A673 (cell line): Measurements from ENCODE around the gene ZEB1. TPM values are rescaled to one million over a fixed set of nuclear protein-coding genes. Genes with fewer than 3 reads are reported as not detected.
"Not testable (repeated sequence)": the region's sequence is repeated elsewhere in the genome, so short reads cannot be mapped to it uniquely, and the experiment has no call there.

Source experiments
- BruUV-seq: library from RNA; stranded (reverse); fragments of 400-500 nt; replicated peaks from 2 replicates; lab custom pipeline; 2021; lab: Mats Ljungman, UMichigan
- CTCF ChIA-PET: fragments of 300-600 bp; sonication (Branson Sonifier 250); formaldehyde crosslinking; loops from one replicate; lab custom pipeline; 2022; ENCODE audit warnings: antibody characterized with exemption; lab: Charles Lee
- POLR2A ChIA-PET: fragments of 300-600 bp; sonication (Branson Sonifier 250); formaldehyde crosslinking; loops from one replicate; lab custom pipeline; 2022; ENCODE audit warnings: antibody characterized with exemption; ENCODE audit not compliant: low non-redundant PET; lab: Charles Lee
- DNase-seq: peaks from one replicate; pipeline ENCODE4 v3.0.0-alpha.2; 2015; ENCODE audit warnings: low spot score
- H3K27ac ChIP-seq: fragments of 200-600 bp; sonication (generic); 2 replicates; pipeline ENCODE4 v1.5.1; 2016; ENCODE audit warnings: mixed run types, low read depth, mild to moderate bottlenecking, mixed read lengths, antibody characterized with exemption, low read length; ENCODE audit not compliant: poor library complexity, severe bottlenecking
- H3K27me3 ChIP-seq: fragments of 200-600 bp; sonication (generic); replicated peaks from 2 replicates; pipeline ENCODE4 v1.6.1; 2017; ENCODE audit warnings: mixed run types, low read depth, mild to moderate bottlenecking, mixed read lengths, antibody characterized with exemption, low read length; ENCODE audit not compliant: insufficient read depth, poor library complexity
- H3K36me3 ChIP-seq: fragments of 200-600 bp; sonication (generic); 2 replicates; pipeline ENCODE4 v1.6.1; 2016; ENCODE audit warnings: mixed run types, mild to moderate bottlenecking, mixed read lengths, antibody characterized with exemption, low read length; ENCODE audit not compliant: insufficient read depth, poor library complexity, severe bottlenecking
- H3K4me1 ChIP-seq: fragments of 200-600 bp; sonication (generic); 2 replicates; pipeline ENCODE4 v1.6.1; 2017; ENCODE audit warnings: mixed run types, mild to moderate bottlenecking, mixed read lengths, antibody characterized with exemption, low read length; ENCODE audit not compliant: insufficient read depth, poor library complexity, severe bottlenecking
- H3K4me3 ChIP-seq: fragments of 200-600 bp; sonication (generic); 2 replicates; pipeline ENCODE4 v1.5.1; 2016; ENCODE audit warnings: low read depth, mixed run types, mild to moderate bottlenecking, mixed read lengths, low read length; ENCODE audit not compliant: poor library complexity, severe bottlenecking
- H3K9me3 ChIP-seq: fragments of 200-600 bp; sonication (generic); 2 replicates; pipeline ENCODE4 v1.6.1; 2016; ENCODE audit warnings: mixed run types, low read depth, mild to moderate bottlenecking, mixed read lengths, antibody characterized with exemption, low read length; ENCODE audit not compliant: poor library complexity, severe bottlenecking
- EZH2 ChIP-seq: fragments of 200-600 bp; sonication (generic); IDR thresholded peaks from 2 replicates; pipeline ENCODE4 v1.6.1; 2017; ENCODE audit warnings: borderline replicate concordance, low read depth, mild to moderate bottlenecking, mixed read lengths, antibody characterized with exemption, low read length; ENCODE audit not compliant: poor library complexity, severe bottlenecking
- intact Hi-C: fragments of 100-400 bp; cut with micrococcal nuclease; formaldehyde crosslinking; loops from one replicate; pipeline ENCODE4 v1.10.0; 2022; ENCODE audit not compliant: unreplicated experiment
- total RNA-seq: library from RNA; stranded (reverse); gene quantifications from 2 replicates; pipeline ENCODE4 v1.2.3, GENCODE V29; 2021
- TF ChIP-seq, protein P1 (sequence below): fragments of 300-800, 200-600 bp; sonication (generic); conservative IDR thresholded peaks from 2 replicates; pipeline ENCODE4 v1.5.1; 2017; ENCODE audit warnings: low read depth, mild to moderate bottlenecking, antibody characterized with exemption, low read length, moderate library complexity, mixed read lengths

Gene ZEB1
- total RNA-seq, 1 experiment from 2014 or later: 8.3 TPM

GRCh38 chr10:31422634-31423033 is 103.6 kb downstream of the ZEB1 start:
- Histone ChIP-seq H3K4me1 (no peaks in the 10 kb centered on the region), H3K36me3 (no peaks in the 10 kb centered on the region), H3K27ac (no peak overlapping the region), H3K4me3 (no peak overlapping the region), H3K9me3 (no peaks in the 10 kb centered on the region), H3K27me3 (no peaks in the 10 kb centered on the region)
- intact Hi-C loops: no loop called here
- TF ChIP-seq, protein P1, sequence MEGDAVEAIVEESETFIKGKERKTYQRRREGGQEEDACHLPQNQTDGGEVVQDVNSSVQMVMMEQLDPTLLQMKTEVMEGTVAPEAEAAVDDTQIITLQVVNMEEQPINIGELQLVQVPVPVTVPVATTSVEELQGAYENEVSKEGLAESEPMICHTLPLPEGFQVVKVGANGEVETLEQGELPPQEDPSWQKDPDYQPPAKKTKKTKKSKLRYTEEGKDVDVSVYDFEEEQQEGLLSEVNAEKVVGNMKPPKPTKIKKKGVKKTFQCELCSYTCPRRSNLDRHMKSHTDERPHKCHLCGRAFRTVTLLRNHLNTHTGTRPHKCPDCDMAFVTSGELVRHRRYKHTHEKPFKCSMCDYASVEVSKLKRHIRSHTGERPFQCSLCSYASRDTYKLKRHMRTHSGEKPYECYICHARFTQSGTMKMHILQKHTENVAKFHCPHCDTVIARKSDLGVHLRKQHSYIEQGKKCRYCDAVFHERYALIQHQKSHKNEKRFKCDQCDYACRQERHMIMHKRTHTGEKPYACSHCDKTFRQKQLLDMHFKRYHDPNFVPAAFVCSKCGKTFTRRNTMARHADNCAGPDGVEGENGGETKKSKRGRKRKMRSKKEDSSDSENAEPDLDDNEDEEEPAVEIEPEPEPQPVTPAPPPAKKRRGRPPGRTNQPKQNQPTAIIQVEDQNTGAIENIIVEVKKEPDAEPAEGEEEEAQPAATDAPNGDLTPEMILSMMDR: no peak
- no peak for TF ChIP-seq EZH2
- no TSS peak for BruUV-seq
- ChIA-PET POLR2A (no interaction called here), CTCF (no interaction called here)
- no peak for DNase-seq

GRCh38 chr10:31424473-31424872 is 105.5 kb downstream of the ZEB1 start:
- DNase-seq: no peak
- intact Hi-C loops: no loop called here
- H3K4me1 ChIP-seq: no peaks in the 10 kb centered on the region
- H3K27ac ChIP-seq: no peak overlapping the region
- CTCF ChIA-PET: no interaction called here
- TF ChIP-seq, protein P1: no peak
- TF ChIP-seq EZH2: no peak
- H3K4me3 ChIP-seq: no peak overlapping the region
- no peaks in the 10 kb centered on the region for H3K9me3 ChIP-seq
- no peaks in the 10 kb centered on the region for H3K36me3 ChIP-seq
- POLR2A ChIA-PET: no interaction called here
- BruUV-seq: no TSS peak
- no peaks in the 10 kb centered on the region for H3K27me3 ChIP-seq

- no TSS peak for BruUV-seq
- POLR2A ChIA-PET: no interaction called here
- TF ChIP-seq EZH2: no peak
- TF ChIP-seq, protein P1: no peak
Measured at GRCh38 chr10:31426401-31426800, 107.4 kb downstream of the ZEB1 start.

DNA sequence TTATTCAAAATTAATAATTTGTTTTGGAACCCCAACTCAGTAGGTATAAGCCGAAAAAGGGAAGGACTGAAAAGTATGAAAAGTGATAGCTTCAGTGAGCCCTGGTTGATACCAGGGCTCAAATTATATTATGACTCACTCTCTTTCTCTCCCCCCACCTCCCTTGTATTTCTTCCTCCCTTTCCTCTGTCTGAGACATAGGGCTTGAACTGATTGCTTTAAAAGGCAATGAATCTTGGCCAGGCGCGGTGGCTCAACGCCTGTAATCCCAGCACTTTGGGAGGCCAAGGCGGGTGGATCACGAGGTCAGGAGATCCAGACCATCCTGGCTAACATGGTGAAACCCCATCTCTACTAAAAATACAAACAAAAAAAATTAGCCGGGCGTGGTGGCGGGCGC is 108.3 kb downstream of the ZEB1 start:
- POLR2A ChIA-PET: interaction anchor here (0.6 kb wide), 1 partner anchor 482 kb away, joined by 5 read pairs; no protein-coding TSS in a partner anchor
- H3K4me3 ChIP-seq, H3K36me3 ChIP-seq, BruUV-seq, H3K27me3 ChIP-seq, H3K4me1 ChIP-seq, H3K27ac ChIP-seq, H3K9me3 ChIP-seq, CTCF ChIA-PET, intact Hi-C loops: not testable (repeated sequence)
- peak; percentile 1 for DNase-seq

More at GRCh38 chr10:31426401-31426800, 107.4 kb downstream of the ZEB1 start:
- Histone ChIP-seq H3K4me3 (no peak overlapping the region), H3K4me1 (no peaks in the 10 kb centered on the region), H3K9me3 (no peaks in the 10 kb centered on the region), H3K27me3 (no peaks in the 10 kb centered on the region), H3K27ac (no peak overlapping the region), H3K36me3 (no peaks in the 10 kb centered on the region)
- intact Hi-C loops: no loop called here
- CTCF ChIA-PET: no interaction called here
- DNase-seq: peak; percentile 71

DNA sequence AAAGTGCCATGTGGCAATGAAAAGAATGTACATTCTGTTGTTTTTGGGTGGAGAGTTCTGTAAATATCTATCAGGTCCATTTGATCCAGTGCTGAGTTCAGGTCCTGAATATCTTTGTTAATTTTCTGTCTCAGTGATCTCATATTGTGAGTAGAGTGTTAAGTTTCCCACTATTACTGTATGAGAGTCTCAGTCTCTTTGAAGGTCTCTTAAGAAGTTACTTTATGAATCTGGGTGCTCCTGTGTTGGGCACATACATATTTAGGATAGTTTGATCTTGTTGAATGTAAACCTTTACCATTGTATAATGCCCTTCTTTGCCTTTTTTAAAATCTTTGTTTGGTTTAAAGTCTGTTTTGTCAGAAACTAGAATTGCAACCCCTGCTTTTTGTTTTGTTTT is 109.5 kb downstream of the ZEB1 start:
- BruUV-seq, H3K36me3 ChIP-seq, H3K9me3 ChIP-seq, H3K27me3 ChIP-seq, H3K4me1 ChIP-seq, POLR2A ChIA-PET, H3K4me3 ChIP-seq, H3K27ac ChIP-seq, DNase-seq, intact Hi-C loops, CTCF ChIA-PET: not testable (repeated sequence)
